Keratinocyte (primary cell): ENCODE results near the gene GASK1A.

Experiments
- EZH2 ChIP-seq: IDR thresholded peaks from one replicate; pipeline ENCODE4 v1.6.1; 2012; ENCODE audit warnings: inconsistent platforms, mild to moderate bottlenecking, low read length, moderate library complexity
- TF ChIP-seq, protein P1 (sequence below), 3 experiments: IDR thresholded peaks in 1 of 3; conservative IDR thresholded peaks in 1 of 3; optimal IDR thresholded peaks in 1 of 3; 2 replicates in 2 of 3; 3 replicates in 1 of 3; pipeline versions ENCODE3 to v1.5.1; 2011; ENCODE audit warnings: low read length in 3 of 3, mild to moderate bottlenecking in 3 of 3, moderate library complexity in 2 of 3, control low read depth in 1 of 3, inconsistent platforms in 1 of 3; ENCODE audit not compliant: insufficient read depth in 2 of 3; ENCODE audit errors: extremely low read depth in 1 of 3

DNA sequence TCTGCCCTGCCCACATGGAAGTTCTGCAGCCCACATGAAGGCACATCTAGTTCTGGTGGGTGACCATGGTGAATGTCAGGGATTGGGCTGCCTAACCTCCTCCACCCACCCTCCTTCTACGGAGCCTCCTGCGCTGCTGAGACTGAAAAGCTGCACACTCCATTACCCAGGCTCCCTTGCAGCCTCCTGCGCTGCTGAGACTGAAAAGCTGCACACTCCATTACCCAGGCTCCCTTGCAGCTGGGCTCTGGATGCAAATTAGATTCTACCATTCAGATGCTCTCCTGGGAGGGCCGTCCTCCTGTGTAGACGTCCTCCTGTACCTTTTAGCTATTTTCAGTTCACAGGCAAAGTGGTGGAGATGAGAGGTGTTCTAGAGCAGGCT lies 94.7 kb downstream of the GASK1A start:
- TF ChIP-seq, protein P1, sequence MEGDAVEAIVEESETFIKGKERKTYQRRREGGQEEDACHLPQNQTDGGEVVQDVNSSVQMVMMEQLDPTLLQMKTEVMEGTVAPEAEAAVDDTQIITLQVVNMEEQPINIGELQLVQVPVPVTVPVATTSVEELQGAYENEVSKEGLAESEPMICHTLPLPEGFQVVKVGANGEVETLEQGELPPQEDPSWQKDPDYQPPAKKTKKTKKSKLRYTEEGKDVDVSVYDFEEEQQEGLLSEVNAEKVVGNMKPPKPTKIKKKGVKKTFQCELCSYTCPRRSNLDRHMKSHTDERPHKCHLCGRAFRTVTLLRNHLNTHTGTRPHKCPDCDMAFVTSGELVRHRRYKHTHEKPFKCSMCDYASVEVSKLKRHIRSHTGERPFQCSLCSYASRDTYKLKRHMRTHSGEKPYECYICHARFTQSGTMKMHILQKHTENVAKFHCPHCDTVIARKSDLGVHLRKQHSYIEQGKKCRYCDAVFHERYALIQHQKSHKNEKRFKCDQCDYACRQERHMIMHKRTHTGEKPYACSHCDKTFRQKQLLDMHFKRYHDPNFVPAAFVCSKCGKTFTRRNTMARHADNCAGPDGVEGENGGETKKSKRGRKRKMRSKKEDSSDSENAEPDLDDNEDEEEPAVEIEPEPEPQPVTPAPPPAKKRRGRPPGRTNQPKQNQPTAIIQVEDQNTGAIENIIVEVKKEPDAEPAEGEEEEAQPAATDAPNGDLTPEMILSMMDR (optimal IDR thresholded peaks at IDR 0.05 in 1 of 3, IDR thresholded peaks at IDR 0.05 in 1 of 3, conservative IDR thresholded peaks at IDR 0.05 in 1 of 3; ENCODE audit: extremely low read depth in 1 of 3, insufficient read depth in 2 of 3, low read length in 3 of 3) = no peak
- no peak for TF ChIP-seq EZH2
